Stimulated activated naive B cell treated with anti-CD40 and anti-IgM and Interleukin-4, amounts not matched to agents 10 μg/mL and 1 μg/mL and 100 μg/mL, for 72 hours (primary cell): Measurements from ENCODE around the gene GABRA1.

Source experiments
- ATAC-seq, 2 donors: fragments of 150-1000 bp; cut with Tn5 transposase; replicated peaks; 2 replicates each; pipeline ENCODE4 v1.10.0; 2021; ENCODE audit warnings: moderate library complexity in 1 of 2
- DNase-seq: peaks from one replicate; pipeline ENCODE4 v3.0.0; 2021
- H3K27ac Mint-ChIP-seq: one replicate; pipeline ENCODE4 v1.8.0; 2022; ENCODE audit warnings: mild to moderate bottlenecking, mixed read lengths
- H3K27me3 Mint-ChIP-seq, 2 donors: one replicate each; pipeline ENCODE4 v1.8.0; 2022; ENCODE audit warnings: mixed read lengths in 2 of 2
- H3K36me3 Mint-ChIP-seq, 2 donors: one replicate each; pipeline ENCODE4 v1.8.0; 2022; ENCODE audit warnings: mixed read lengths in 2 of 2, mild to moderate bottlenecking in 1 of 2
- H3K4me1 Mint-ChIP-seq, 2 donors: one replicate each; pipeline ENCODE4 v1.8.0; 2022; ENCODE audit warnings: mixed read lengths in 2 of 2, mild to moderate bottlenecking in 1 of 2
- H3K4me3 Mint-ChIP-seq, 2 donors: one replicate each; pipeline ENCODE4 v1.8.0; 2022; ENCODE audit warnings: mild to moderate bottlenecking in 2 of 2, mixed read lengths in 2 of 2, moderate library complexity in 1 of 2
- H3K9me3 Mint-ChIP-seq, 2 donors: one replicate each; pipeline ENCODE4 v1.8.0; 2022; ENCODE audit warnings: mixed read lengths in 2 of 2, mild to moderate bottlenecking in 1 of 2

GABRA1 gene

GRCh38 chr5:161921781-161922180 lies 73.9 kb downstream of the GABRA1 start:
- H3K27me3 Mint-ChIP-seq = no peaks in the 10 kb centered on the region
- no peaks in the 10 kb centered on the region for H3K4me1 Mint-ChIP-seq
- DNase-seq (no peak), ATAC-seq (no peak)
- no peak overlapping the region for H3K27ac Mint-ChIP-seq
- no peaks in the 10 kb centered on the region for H3K36me3 Mint-ChIP-seq
- no peak overlapping the region for H3K4me3 Mint-ChIP-seq
- H3K9me3 Mint-ChIP-seq = peaks cover 0 to 9% of the 10 kb centered on the region in 2 donors

- DNase-seq (no peak), ATAC-seq (no peak)
- H3K36me3 Mint-ChIP-seq = no peaks in the 10 kb centered on the region
- peaks cover 0 to 9% of the 10 kb centered on the region in 2 donors for H3K9me3 Mint-ChIP-seq
- no peaks in the 10 kb centered on the region for H3K4me1 Mint-ChIP-seq
- no peaks in the 10 kb centered on the region for H3K27me3 Mint-ChIP-seq
- H3K4me3 Mint-ChIP-seq = no peak overlapping the region
- no peak overlapping the region for H3K27ac Mint-ChIP-seq
Measured at GRCh38 chr5:161924270-161924669, 76.3 kb downstream of the GABRA1 start.

- H3K27me3 Mint-ChIP-seq = no peaks in the 10 kb centered on the region
- DNase-seq (no peak), ATAC-seq (no peak)
- no peaks in the 10 kb centered on the region for H3K36me3 Mint-ChIP-seq
- no peaks in the 10 kb centered on the region for H3K4me1 Mint-ChIP-seq
- no peak overlapping the region for H3K27ac Mint-ChIP-seq
- no peak overlapping the region for H3K4me3 Mint-ChIP-seq
- H3K9me3 Mint-ChIP-seq = peaks cover 0 to 9% of the 10 kb centered on the region in 2 donors
Measured at GRCh38 chr5:161925960-161926359, 78.0 kb downstream of the GABRA1 start.

GRCh38 chr5:161934486-161934885 lies 86.6 kb downstream of the GABRA1 start:
- no peak overlapping the region for H3K4me3 Mint-ChIP-seq
- no peaks in the 10 kb centered on the region for H3K36me3 Mint-ChIP-seq
- DNase-seq (no peak), ATAC-seq (no peak)
- H3K9me3 Mint-ChIP-seq = peaks cover 0 to 5% of the 10 kb centered on the region in 2 donors
- no peak overlapping the region for H3K27ac Mint-ChIP-seq
- H3K4me1 Mint-ChIP-seq = no peaks in the 10 kb centered on the region
- no peaks in the 10 kb centered on the region for H3K27me3 Mint-ChIP-seq

- Mint-ChIP-seq H3K9me3 (no peaks in the 10 kb centered on the region), H3K27ac (no peak overlapping the region), H3K4me1 (no peaks in the 10 kb centered on the region), H3K27me3 (no peaks in the 10 kb centered on the region), H3K4me3 (no peak overlapping the region), H3K36me3 (no peaks in the 10 kb centered on the region)
- ATAC-seq = no peak
- DNase-seq = no peak
Measured at GRCh38 chr5:161944974-161945373, 97.1 kb downstream of the GABRA1 start.

GRCh38 chr5:161946911-161947310 lies 99.0 kb downstream of the GABRA1 start:
- Mint-ChIP-seq H3K4me1 (no peaks in the 10 kb centered on the region), H3K36me3 (no peaks in the 10 kb centered on the region), H3K27ac (no peak overlapping the region), H3K9me3 (no peaks in the 10 kb centered on the region), H3K4me3 (no peak overlapping the region), H3K27me3 (no peaks in the 10 kb centered on the region)
- ATAC-seq (no peak), DNase-seq (no peak)
